ENCODE results near the gene BTBD19.
"Not testable (repeated sequence)": the region's sequence is repeated elsewhere in the genome, so short reads cannot be mapped to it uniquely, and the experiment has no call there.

The BTBD19 gene

DNA sequence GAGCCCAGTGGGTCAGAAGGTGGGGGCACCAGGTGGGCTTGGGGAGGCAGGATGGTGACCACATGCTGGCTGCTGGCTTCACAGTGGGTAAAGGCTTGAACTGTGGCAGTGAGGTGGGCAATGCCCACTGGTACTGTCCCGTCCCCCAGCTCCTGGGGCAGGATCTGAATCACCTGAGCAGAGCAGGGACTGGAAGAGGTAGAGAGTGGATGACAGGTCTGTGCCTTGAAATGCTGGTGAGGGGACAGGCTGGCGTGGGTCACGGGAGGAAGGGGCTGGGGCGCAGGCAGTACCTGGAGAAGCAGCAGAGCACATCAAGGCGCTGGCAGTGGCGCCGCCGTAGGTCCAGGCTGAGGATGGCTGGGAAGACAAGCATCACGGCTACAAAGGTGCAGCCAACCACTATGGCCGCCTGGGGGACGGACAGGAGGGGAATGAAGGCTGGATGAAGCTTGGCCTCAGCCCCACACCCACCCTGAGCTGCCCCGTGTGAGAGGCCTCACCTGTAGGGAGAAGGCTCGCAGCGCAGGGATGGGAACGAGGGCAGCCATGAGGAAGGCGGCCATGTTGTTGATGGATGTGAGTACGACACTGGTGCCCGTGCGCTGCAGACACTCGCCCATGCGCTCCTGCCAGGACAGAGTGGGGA lies 19.8 kb downstream of the BTBD19 start:
- H3K4me1 Mint-ChIP-seq = no peaks in the 10 kb centered on the region
- no peaks in the 10 kb centered on the region for H3K9me3 Mint-ChIP-seq
- H3K27me3 Mint-ChIP-seq = no peaks in the 10 kb centered on the region
- H3K27ac Mint-ChIP-seq = no peak overlapping the region
- H3K36me3 Mint-ChIP-seq = no peaks in the 10 kb centered on the region
- H3K4me3 Mint-ChIP-seq = no peak overlapping the region

DNA sequence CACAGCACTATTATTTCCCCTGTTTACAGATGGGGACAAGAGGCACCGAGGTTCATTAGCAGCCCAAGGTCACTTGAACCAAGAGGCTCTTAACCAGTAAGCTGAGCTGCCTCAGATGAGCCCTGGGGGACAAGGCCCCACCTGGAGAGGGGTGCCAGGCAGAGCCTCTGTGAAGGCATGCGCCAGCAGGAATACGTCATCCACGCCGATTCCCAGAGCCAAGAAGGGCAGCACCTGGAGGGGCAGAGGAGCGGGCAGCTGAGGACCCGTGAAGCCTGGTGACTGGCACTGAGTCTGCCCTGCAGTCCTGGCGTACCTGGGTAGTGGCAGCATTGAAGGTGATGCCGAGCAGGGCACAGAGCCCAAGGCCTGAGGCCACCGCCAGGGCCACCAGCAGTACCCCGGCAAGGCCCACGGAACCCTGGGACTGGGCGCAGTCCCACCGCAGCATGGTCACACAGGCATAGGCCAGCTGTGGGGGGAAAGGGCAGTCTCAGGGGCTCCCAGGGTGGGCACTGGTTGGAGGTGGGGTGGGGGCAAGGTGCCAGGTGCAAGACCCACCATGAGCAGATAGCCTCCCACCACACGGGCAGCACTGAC lies 20.6 kb downstream of the BTBD19 start:
- no peaks in the 10 kb centered on the region for H3K9me3 Mint-ChIP-seq
- no peaks in the 10 kb centered on the region for H3K36me3 Mint-ChIP-seq
- H3K4me1 Mint-ChIP-seq = no peaks in the 10 kb centered on the region
- no peak overlapping the region for H3K4me3 Mint-ChIP-seq
- no peak overlapping the region for H3K27ac Mint-ChIP-seq
- H3K27me3 Mint-ChIP-seq = no peaks in the 10 kb centered on the region

DNA sequence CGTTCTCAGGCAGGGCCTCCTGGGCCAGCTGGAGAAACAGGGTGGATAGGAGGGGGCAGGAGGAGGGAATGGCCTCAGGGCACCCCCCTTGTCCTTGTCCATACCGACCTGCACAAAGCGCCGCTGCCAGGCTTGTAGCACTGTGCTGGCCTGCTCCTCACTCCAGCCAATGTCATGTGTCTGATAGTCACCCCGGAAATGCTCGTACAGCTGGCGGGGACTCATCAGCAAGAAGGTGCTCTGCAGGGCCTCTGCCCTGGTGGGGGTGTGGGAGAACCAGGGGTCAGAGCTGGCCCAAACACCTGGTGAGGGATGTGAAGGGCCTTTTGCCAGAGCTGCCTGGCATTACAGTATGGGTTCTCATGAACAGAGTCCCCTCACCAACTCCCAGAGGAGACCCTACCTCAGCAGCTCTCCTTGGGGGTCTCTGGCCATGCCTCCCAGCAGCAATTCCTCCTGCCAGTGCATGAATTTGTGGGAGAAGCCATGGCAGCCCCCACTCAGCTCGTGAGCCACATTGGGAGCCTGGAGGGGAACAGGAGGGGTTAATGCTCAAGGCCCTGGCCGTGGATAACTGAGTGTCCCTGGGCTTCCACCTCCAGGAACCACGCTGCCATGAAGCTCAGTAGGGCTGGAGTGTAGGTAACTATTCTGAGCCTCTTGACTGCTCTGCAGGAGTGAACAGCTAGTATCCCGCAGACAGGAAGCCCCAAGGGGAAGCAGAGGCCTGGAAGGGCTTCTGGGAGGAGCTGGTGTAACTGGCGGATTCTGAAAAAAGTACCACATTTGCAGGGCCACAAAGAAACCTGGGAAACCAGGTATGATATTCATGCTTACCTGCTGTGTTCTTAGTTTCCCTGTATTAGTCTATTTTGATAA lies 21.4 kb downstream of the BTBD19 start:
- Mint-ChIP-seq H3K4me3 (no peak overlapping the region), H3K36me3 (no peaks in the 10 kb centered on the region), H3K4me1 (no peaks in the 10 kb centered on the region), H3K27me3 (no peaks in the 10 kb centered on the region), H3K9me3 (no peaks in the 10 kb centered on the region), H3K27ac (no peak overlapping the region)

DNA sequence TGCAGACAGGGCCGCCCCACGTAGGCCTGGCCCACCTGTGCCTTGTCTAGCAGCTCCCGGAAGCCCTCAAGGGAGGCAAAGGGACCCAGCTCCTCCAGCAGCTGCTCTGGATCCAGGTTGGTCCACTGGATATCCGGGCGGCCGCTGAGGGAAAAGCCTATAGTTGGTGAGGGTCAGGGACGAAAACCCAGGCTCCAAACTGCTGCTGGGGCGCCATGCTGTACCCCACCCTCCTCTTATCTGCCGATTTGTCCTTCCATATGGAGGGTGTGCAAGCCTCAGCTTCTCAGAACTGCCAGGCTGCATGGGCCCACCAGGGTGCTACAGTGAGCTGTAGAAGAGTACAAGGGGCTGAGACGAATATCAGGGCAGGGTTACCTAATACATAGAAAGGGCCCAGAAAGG lies 22.6 kb downstream of the BTBD19 start:
- Mint-ChIP-seq H3K4me3 (no peak overlapping the region), H3K27me3 (no peaks in the 10 kb centered on the region), H3K27ac (no peak overlapping the region), H3K9me3 (no peaks in the 10 kb centered on the region), H3K4me1 (peaks cover 5% of the 10 kb centered on the region), H3K36me3 (no peaks in the 10 kb centered on the region)

GRCh38 chr1:44831516-44831915 lies 23.2 kb downstream of the BTBD19 start:
- Mint-ChIP-seq H3K36me3 (no peaks in the 10 kb centered on the region), H3K4me3 (no peak overlapping the region), H3K27ac (no peak overlapping the region), H3K9me3 (no peaks in the 10 kb centered on the region), H3K4me1 (peaks cover 7% of the 10 kb centered on the region), H3K27me3 (no peaks in the 10 kb centered on the region)

DNA sequence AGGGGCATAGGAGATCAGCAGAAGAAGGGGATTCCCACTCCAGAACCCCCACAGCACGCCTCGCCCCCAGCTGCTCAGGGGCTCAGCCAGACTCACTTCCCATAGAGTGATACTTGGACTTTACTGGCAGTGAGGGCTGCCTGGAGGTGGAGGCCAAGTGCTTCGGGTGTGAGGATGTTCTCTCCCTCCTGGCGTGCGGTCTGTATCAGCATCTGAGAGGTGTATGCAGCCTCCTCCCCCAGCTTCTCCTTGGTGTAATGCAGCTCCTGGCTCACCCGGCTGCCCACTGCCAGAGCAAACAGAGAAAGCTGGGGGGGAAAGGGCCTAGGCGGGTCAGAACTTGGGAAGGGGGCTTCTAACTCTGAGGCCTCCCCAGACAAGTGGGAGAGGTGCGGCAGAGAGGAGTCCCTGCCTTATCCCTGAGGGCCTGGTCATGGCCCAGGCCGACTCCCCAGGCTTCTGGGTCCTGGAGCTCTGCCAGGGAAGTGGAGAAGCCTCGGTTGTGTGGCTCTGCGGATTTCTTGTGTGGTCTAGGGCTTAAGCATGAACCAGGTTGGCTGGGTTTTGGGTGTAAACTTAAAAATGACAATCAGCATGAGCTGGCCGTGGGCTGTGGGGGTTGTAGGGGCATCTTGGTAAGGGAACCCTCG lies 23.9 kb downstream of the BTBD19 start:
- H3K27me3 Mint-ChIP-seq = no peaks in the 10 kb centered on the region
- peaks cover 7% of the 10 kb centered on the region for H3K4me1 Mint-ChIP-seq
- no peak overlapping the region for H3K27ac Mint-ChIP-seq
- H3K9me3 Mint-ChIP-seq = no peaks in the 10 kb centered on the region
- H3K36me3 Mint-ChIP-seq = no peaks in the 10 kb centered on the region
- H3K4me3 Mint-ChIP-seq = no peak overlapping the region

DNA sequence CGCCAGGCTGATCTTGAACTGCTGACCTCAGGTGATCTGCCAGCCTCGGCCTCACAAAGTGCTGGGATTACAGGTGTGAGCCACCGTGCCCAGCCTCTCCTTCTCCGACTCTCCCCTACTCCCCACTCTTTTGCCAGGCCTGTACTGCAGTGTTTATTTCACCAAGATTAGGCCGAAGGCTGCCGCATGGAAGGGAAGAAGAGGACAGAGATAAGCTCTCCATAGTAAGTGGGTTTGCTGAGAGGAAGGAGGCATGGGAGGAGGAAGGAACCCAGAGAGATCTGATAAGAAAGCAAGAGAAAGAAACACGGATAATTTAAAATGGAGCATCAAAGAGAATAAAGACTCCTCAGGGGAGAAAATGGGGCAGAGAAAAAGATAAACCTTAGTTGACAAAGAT lies 26.0 kb downstream of the BTBD19 start:
- Mint-ChIP-seq H3K36me3 (no peaks in the 10 kb centered on the region), H3K27ac (no peak overlapping the region), H3K4me1 (peaks cover 7% of the 10 kb centered on the region), H3K27me3 (no peaks in the 10 kb centered on the region), H3K4me3 (no peak overlapping the region), H3K9me3 (no peaks in the 10 kb centered on the region)

DNA sequence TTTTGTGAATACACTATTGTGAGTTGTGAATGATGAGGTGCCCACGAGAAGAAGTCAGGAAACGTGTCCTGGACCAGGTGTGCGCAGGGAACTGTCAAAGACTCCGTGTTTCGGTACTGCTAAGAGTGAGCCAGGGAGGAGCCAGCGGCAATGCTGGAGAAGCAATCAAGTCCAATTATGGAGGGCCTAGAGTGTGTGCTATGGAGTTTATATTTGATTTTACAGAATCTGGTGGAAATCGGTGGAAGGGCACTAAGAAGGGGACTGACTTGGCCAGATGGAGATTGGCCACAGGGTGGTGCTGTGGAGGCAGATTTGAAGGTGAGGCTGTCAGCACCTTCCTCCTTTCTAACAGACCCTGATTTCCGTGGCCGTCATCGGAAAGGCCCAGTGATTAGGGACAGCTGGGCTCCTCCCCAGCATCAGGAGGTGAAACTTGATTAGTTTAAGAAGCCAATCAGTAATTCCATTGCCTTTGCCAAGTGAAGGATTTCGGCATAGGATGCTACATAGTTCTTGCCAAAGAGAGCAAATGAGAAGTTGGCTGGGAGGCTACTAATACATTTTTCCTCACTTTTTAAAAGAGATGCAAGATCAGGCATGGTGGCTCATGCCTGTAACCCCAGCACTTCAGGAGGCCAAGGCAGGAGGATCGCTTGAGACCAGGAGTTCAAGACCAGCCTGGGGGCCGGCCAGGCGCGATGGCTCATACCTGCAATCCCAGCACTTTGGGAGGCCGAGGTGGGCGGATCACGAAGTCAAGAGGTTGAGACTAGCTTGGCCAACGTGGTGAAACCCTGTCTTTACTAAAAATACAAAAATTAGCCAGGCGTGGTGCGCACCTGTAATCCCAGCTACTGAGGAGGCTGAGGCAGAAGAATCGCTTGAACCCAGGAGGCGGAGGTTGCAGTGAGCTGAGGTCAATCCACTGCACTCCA lies 27.7 kb downstream of the BTBD19 start:
- Mint-ChIP-seq H3K4me1 (peaks cover 7% of the 10 kb centered on the region), H3K27ac (peak overlapping the region; percentile 0), H3K36me3 (no peaks in the 10 kb centered on the region), H3K9me3 (no peaks in the 10 kb centered on the region), H3K4me3 (peak overlapping the region; percentile 47), H3K27me3 (peaks cover 2% of the 10 kb centered on the region)

GRCh38 chr1:44838294-44838693 lies 30.0 kb downstream of the BTBD19 start:
- Mint-ChIP-seq H3K27me3 (peaks cover 13% of the 10 kb centered on the region), H3K4me1 (peaks cover 11% of the 10 kb centered on the region)
- H3K27ac Mint-ChIP-seq, H3K36me3 Mint-ChIP-seq, H3K9me3 Mint-ChIP-seq, H3K4me3 Mint-ChIP-seq: not testable (repeated sequence)

DNA sequence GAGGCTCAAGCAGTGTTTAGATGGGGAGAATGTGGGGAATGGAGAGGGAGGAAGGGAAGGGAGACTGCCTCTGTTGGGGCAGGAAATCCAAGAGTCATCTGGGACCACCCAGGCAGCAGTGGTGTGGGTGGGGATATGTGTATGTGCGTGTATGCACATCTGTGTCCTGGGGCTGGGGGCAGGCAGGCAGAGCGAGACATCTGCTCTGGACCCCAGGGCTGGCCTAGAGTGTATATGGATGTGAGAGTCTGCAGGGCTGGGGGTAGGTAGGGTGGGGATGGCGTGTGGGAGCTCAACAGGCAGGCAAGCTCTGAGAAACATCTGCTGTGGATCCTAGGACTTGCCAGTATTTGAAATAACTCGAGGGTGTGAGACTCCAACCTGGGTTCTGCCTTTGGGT lies 31.3 kb downstream of the BTBD19 start:
- H3K27me3 Mint-ChIP-seq = peaks cover 13% of the 10 kb centered on the region
- H3K4me3 Mint-ChIP-seq = no peak overlapping the region
- H3K9me3 Mint-ChIP-seq = no peaks in the 10 kb centered on the region
- peaks cover 11% of the 10 kb centered on the region for H3K4me1 Mint-ChIP-seq
- H3K36me3 Mint-ChIP-seq = peaks cover 4% of the 10 kb centered on the region
- no peak overlapping the region for H3K27ac Mint-ChIP-seq

- no peak overlapping the region for H3K27ac Mint-ChIP-seq
Observed at GRCh38 chr1:44842486-44842861, 34.2 kb downstream of the BTBD19 start.

GRCh38 chr1:44842862-44843655 lies 34.7 kb downstream of the BTBD19 start, which contains the start of gene PTCH2:
Gene PTCH2 (minus strand): TSS chr1:44843253. CDS start chr1:44842932, 321 bp downstream.
- no peaks in the 10 kb centered on the region for H3K9me3 Mint-ChIP-seq
- H3K4me3 Mint-ChIP-seq = peak within 1 kb of the TSS; percentile 76
- H3K36me3 Mint-ChIP-seq = peaks cover 6% of the 10 kb centered on the region
- H3K4me1 Mint-ChIP-seq = peaks cover 4% of the 10 kb centered on the region
- H3K27me3 Mint-ChIP-seq = peaks cover 13% of the 10 kb centered on the region
- peak within 1 kb of the TSS; percentile 76 for H3K27ac Mint-ChIP-seq

More at GRCh38 chr1:44842486-44842861, 34.2 kb downstream of the BTBD19 start:
- H3K27me3 Mint-ChIP-seq = peaks cover 13% of the 10 kb centered on the region
- H3K36me3 Mint-ChIP-seq = peaks cover 6% of the 10 kb centered on the region
- peak overlapping the region; percentile 58 for H3K4me3 Mint-ChIP-seq
- peaks cover 4% of the 10 kb centered on the region for H3K4me1 Mint-ChIP-seq
- H3K9me3 Mint-ChIP-seq = no peaks in the 10 kb centered on the region

DNA sequence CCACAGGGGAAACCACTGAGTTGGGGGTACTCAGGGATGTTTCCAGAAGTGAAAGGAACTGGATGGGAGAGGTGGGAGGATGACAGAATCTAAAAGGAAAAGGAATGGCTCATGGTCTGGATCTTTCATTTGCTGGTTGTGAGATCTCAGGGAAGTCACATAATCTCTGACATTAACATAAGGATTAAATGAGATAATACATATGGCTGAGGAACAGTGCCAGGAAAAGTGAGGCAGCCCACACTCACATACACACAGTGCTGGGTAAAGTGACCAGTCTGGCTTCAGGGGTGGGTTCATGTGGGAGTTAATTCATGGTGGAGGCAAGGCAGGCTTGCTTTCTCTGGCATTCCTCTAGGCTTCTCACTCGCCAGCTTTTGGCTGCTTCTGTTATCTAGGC lies 38.7 kb downstream of the BTBD19 start:
- H3K27ac Mint-ChIP-seq = no peak overlapping the region
- peaks cover 12% of the 10 kb centered on the region for H3K36me3 Mint-ChIP-seq
- H3K27me3 Mint-ChIP-seq = peaks cover 4% of the 10 kb centered on the region
- peaks cover 19% of the 10 kb centered on the region for H3K4me1 Mint-ChIP-seq
- no peak overlapping the region for H3K4me3 Mint-ChIP-seq
- H3K9me3 Mint-ChIP-seq = no peaks in the 10 kb centered on the region

DNA sequence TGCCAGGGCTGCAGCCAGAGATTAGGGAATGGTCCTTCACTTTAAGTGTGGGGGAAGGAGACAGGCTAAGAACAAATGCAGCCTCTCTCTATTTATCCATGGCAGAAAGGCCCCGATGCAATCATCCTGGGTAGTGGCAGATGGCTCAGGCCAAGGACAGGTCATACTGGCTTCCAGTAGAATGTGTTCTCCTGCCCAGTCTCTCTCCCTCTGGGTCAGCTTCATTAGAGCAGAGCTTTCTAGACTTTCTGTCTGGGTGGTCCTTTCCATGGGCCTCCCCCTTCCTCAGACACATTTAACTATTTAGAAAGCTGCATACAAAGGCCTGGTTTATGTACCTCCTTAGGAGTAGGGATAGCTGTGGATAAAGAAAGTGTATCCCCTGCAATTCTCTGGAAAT lies 39.5 kb downstream of the BTBD19 start:
- Mint-ChIP-seq H3K27ac (no peak overlapping the region), H3K9me3 (no peaks in the 10 kb centered on the region)

More for the DNA sequence above, 39.5 kb downstream of the BTBD19 start:
- H3K4me1 Mint-ChIP-seq = peaks cover 15% of the 10 kb centered on the region
- no peaks in the 10 kb centered on the region for H3K27me3 Mint-ChIP-seq
- no peak overlapping the region for H3K4me3 Mint-ChIP-seq
- H3K36me3 Mint-ChIP-seq = peaks cover 15% of the 10 kb centered on the region
